HG03175 (cell line): ENCODE results near the gene IFIT3.
A peak's percentile ranks its signal among the peaks of the same experiment; 100 is the strongest.
"Not testable (repeated sequence)": the region's sequence is repeated elsewhere in the genome, so short reads cannot be mapped to it uniquely, and the experiment has no call there.

Experiments
- ATAC-seq: cut with Tn5 transposase; IDR thresholded peaks from one replicate; pipeline ENCODE4 v1.9.1; 2021; ENCODE audit warnings: mild to moderate bottlenecking, moderate library complexity; ENCODE audit not compliant: unreplicated experiment

The IFIT3 gene, protein sequence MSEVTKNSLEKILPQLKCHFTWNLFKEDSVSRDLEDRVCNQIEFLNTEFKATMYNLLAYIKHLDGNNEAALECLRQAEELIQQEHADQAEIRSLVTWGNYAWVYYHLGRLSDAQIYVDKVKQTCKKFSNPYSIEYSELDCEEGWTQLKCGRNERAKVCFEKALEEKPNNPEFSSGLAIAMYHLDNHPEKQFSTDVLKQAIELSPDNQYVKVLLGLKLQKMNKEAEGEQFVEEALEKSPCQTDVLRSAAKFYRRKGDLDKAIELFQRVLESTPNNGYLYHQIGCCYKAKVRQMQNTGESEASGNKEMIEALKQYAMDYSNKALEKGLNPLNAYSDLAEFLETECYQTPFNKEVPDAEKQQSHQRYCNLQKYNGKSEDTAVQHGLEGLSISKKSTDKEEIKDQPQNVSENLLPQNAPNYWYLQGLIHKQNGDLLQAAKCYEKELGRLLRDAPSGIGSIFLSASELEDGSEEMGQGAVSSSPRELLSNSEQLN

DNA sequence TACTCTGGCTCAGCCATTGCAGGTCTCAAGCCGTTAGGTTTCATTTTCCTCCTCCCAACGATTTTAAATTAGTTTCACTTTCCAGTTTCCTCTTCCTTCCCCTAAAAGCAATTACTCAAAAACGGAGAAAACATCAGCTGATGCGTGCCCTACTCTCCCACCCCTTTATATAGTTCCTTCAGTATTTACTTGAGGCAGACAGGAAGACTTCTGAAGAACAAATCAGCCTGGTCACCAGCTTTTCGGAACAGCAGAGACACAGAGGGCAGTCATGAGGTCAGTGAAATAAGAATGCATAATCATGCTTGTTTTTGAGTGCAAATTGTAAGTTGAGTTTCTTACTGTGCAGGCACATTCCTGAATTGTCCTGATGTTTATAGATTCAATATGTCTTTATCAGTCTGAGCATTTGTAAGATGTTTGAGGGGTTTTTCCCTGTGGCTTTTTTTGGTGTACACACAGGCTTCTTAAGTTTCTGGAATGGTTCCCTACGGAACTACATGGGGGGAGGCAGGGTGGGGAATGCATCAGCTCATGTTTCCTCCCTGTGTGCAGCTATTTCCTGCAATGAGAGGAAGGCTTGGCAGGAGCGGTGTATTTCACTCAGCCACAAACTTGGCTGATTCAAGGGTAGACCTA, at the start of gene IFIT3:
Gene IFIT3 (plus strand): TSS at position 195 of the 639 bp plus-strand sequence. CDS start 77 bp downstream, at position 272.
- peak; percentile 27 for ATAC-seq

DNA sequence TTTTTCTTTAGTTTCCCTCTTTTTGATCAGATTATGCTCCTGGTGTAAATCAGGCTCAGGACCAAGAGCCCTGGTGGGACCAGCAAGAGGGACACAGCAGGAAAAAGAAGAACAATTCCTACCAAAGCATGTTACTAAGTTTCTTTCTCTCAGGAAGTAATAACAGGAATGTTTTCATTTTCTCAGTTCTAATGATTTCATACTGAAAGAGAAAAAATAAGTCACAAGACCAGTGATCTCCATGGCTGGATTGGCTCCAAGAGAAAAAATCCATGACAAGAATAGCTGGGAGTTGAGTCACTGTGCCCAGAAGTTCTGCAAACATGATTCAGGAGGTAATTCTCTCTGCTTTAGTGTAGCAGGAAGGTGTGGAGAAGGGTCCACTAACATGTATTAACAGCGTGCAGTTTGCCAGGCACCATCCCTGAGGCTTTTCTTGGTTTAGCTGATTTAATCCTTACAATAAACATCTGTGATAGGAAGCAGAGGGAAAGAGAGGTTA, 49.7 kb upstream of the IFIT3 start:
- ATAC-seq: no peak

GRCh38 chr10:89278900-89279392, 48.9 kb upstream of the IFIT3 start:
- no peak for ATAC-seq

DNA sequence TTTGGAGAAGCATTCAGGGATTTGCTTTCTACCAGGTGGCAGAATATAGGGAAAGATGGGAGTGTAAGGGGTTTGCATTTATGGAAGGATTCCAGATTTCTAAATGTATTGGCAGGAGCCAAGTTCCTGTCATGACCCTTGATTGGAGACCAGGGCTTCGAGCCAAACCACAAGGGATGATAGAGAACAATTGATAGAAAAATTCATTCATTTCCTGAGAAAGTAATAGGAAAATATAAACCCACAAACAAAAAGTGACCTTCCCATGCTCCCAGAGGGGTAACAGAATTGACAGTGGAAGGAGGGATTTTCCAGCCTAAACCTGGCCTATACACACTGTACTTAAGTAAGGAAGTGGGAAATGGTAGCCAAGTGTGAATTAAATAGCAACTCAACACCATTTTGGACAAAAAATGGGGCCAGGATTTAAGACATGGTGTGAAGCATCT, 48.4 kb upstream of the IFIT3 start:
- no peak for ATAC-seq

- ATAC-seq: no peak
These were observed 47.3 kb upstream of the IFIT3 start for GRCh38 chr10:89280508-89280907.

- ATAC-seq: no peak
These were observed 46.0 kb upstream of the IFIT3 start for GRCh38 chr10:89281606-89282395.

DNA sequence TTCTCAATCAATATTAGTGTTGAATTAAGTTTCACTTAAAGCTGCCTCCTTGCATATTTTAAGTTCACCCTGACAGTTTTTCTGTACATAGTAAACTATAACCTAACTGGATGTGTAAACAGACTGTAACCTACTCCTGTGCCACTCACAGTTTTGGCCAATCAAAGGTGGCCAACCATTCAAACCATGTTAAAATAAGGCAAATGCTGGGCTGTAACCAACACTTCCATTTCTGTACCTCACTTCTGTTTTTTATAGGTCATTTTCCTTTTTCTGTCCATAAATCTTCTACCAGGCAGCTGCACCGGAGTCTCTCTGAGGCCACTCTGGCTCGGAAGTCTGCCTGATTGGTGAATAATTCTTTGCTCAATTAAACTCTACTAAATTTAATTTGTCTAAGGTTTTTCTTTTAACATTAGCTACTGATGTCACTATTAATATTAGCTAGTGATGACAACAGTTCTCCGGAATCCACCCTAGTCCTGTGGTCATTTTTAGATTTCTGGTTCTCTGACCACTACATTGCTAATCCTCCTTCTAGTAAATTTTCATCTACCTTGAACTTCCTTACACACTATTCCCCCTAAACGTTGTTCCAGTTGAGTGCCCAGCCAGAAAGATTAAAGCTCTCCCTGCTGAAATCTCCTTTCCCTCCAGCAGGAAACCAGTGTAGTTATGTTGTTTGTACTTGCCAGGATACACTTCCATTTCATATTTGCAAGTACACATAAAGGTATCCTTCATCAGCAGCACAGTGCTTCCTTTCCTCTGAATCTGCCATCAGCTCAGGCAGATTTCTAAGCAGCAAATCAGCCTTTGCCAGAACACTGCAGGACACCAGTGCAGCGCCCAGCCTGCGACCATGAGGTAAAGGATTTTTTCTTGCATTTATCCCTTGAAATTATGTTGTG, 44.5 kb upstream of the IFIT3 start:
- no peak for ATAC-seq

GRCh38 chr10:89283936-89284475, 43.8 kb upstream of the IFIT3 start:
- ATAC-seq: no peak

DNA sequence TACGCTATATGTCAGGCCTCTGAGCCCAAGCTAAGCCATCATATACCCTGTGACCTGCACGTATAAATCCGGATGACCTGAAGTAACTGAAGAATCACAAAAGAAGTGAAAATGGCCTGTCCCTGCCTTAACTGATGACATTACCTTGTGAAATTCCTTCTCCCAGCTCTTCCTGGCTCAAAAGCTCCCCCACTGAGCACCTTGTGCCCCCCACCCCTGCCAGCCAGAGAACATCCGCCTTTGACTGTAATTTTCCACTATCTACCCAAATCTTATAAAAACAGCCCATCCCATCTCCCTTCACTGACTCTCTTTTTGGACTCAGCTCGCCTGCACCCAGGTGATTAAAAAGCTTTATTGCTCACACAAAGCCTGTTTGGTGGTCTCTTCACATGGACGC, 43.1 kb upstream of the IFIT3 start:
- ATAC-seq: not testable (repeated sequence)

DNA sequence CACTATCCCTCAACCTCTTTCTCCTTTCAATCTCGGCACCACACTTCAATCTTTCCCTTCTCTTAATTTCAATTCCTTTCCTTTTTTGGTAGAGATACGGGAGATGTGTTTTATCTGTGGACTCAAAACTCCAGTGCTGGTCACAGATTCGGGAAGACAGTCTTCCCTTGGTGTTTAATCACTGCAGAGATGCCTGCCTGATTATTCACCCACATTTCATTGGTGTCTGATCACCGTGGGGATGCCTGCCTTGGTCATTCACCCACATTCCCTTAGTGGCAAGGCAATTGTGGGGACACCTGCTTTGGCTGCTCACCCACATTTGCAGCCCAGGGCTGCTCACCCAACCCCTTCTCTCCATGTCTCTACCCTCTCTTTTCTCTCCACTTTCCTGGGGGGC, 42.5 kb upstream of the IFIT3 start:
- ATAC-seq: not testable (repeated sequence)

DNA sequence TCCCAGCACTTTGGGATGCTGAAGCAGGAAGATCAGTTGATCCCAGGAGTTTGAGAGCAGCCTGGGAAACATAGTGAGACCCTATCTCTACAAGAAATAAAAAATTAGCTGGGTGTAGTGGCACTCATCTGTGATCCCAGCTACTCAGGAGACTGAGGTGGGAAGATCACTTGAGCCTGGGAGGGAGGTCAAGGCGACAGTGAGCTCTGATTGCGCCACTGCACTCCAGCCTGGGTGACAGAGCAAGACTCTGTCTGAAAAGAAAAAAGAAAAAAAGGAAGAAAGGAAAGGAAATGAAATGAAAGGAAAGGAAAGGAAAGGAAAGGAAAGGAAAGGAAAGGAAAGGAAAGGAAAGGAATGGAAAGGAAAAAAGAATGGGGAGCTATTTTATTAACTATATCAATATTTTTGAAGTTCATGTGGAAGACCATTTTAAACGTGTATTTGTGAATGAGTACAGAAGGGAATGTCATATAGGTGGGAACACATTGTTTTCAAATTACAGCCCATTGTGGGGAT, 33.0 kb upstream of the IFIT3 start:
- no peak for ATAC-seq

DNA sequence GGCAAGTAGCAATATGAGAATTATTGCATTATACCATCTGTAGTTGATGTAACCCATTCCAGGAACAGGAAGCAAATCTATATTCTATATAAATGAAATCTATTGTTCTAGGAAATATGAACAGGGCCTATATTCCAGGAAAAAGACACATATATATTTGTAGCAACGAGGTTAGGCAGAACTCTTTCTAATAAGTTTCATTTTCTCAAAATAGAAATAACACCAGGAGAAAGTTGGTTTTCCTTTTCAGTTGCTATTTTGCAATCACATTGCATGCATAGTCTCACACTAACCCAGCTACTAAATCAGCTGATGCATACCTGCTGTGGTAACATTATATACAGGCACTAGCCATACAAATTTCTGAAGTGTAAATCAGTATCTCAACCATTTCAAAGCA, 32.2 kb upstream of the IFIT3 start:
- no peak for ATAC-seq

GRCh38 chr10:89296220-89296648, 31.6 kb upstream of the IFIT3 start:
- ATAC-seq: no peak

DNA sequence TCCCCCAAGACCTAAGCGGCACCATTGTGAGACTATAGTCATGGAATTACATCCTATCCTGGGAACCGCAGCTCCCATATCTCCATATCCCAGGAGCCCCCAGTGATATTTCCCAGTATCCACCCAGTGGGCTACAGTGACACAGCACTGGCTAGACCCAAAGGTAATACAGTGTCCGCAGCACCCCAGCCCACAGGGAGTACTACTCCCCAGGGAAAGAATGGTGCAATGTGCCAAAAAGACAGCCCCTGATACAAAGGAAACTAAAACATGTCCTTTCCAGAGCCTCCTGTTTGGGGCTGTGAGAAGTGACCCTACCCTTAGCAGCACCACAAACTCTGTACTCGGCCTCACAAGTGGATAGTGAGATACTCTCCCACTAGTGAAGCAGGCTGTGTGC, 30.4 kb upstream of the IFIT3 start:
- no peak for ATAC-seq

GRCh38 chr10:89297791-89298190, 30.0 kb upstream of the IFIT3 start:
- ATAC-seq: no peak

- ATAC-seq: no peak
These were observed 28.8 kb upstream of the IFIT3 start for GRCh38 chr10:89299031-89299430.

DNA sequence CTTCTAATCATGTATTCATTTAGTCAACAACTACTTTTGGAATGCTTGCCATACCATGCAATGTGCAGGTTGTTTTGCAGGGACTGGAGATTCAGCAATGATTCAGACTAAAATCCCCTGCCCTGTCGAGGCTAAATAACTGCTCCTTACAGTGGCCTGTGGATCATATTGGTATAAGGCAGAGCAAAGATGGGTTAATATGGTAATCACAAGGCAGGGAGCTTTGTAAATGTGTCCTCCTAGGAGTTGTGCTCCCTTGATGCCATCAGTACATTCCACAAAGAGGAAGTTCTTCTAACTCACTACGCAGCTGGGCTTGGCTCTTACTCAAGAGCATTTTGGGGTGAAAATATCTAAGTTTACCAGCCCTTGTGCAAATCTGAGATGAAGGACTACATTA, 26.6 kb upstream of the IFIT3 start:
- ATAC-seq: peak; percentile 28

DNA sequence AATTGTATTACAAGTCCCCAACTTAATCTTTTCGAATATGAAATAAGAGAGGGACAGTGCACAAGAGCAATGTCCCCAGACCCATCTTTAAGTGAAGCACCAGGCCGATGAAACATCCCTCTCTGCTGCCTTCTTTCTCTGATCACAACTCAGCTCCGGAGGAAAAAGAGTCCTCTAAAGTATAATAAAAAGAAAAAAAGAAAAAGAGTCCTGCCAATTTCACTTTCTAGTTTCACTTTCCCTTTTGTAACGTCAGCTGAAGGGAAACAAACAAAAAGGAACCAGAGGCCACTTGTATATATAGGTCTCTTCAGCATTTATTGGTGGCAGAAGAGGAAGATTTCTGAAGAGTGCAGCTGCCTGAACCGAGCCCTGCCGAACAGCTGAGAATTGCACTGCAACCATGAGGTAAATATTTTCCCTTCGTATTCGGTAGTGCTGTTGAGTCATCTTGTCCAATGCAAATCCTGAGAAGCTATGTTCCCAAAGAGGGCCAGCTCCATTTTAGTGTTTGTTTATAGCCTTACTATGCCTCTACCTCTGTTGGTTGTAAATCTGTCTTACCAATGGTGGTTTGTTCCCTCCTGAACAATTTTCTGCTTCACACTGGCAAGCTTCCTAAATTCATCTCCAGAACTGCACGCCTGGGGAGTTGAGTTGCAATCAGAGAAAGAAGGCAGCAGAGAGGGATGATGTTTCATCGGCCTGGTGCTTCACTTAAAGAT, 25.9 kb upstream of the IFIT3 start, which contains the start of gene IFIT2:
Gene IFIT2 (plus strand): TSS at position 326 of the 725 bp plus-strand sequence. CDS start 78 bp downstream, at position 404.
- ATAC-seq: peak; percentile 82

DNA sequence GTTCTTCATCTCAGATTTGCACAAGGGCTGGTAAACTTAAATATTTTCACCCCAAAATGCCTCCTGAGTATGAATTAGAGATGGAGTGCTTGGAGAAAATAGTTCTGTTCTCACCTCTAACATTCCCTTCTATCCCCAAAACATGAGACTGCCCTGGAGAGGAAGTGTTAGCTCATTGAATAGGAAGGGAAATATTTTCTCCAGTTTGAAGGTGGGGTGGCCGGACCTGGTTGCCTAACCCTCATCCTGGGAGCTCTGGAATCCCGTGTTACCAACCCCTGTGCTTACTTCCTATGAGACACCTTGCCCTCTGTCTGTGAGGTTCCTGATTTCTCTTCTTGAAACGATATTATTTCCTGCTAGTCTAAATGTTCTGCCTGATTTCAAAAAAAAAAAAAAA, 25.2 kb upstream of the IFIT3 start:
- ATAC-seq: no peak
